HEK293 (cell line): ENCODE results near the gene WDR72.

Experiments used
- CTCF ChIA-PET: fragments of 350-600 bp; formaldehyde crosslinking; extraction: SDS; loops from one replicate; lab custom pipeline; 2021; ENCODE audit warnings: antibody characterized with exemption; lab: Yijun Ruan, JAX
- POLR2A ChIA-PET: fragments of 300-600 bp; formaldehyde crosslinking; extraction: SDS; loops from one replicate; lab custom pipeline; 2020; ENCODE audit warnings: antibody characterized with exemption, inconsistent platforms; lab: Yijun Ruan, JAX
- H3K27ac ChIP-seq: fragments of 200-500 bp; sonication (Bioruptor generic); 2 replicates; pipeline ENCODE4 v1.5.1; 2014; ENCODE audit warnings: low read depth, low read length, control low read depth, inconsistent platforms; ENCODE audit errors: extremely low read depth
- H3K36me3 ChIP-seq, 2 experiments: fragments of 200-500 bp in 1 of 2; sonication (Bioruptor generic) in 1 of 2; 1 replicate in 1 of 2; 2 replicates in 1 of 2; pipeline ENCODE4 v1.5.1; 2014 to 2017; ENCODE audit warnings: inconsistent platforms in 2 of 2, low read length in 2 of 2; ENCODE audit not compliant: control insufficient read depth in 2 of 2, insufficient read depth in 1 of 2
- H3K4me1 ChIP-seq: fragments of 200-500 bp; sonication (Bioruptor generic); 2 replicates; pipeline ENCODE4 v1.5.1; 2014; ENCODE audit warnings: mild to moderate bottlenecking, low read length, inconsistent platforms; ENCODE audit not compliant: control insufficient read depth, insufficient read depth
- H3K4me3 ChIP-seq: 2 replicates; pipeline ENCODE4 v1.5.1; 2011; ENCODE audit warnings: low read depth, mild to moderate bottlenecking, control low read depth, low read length, moderate library complexity
- H3K9me3 ChIP-seq: fragments of 200-500 bp; sonication (Bioruptor generic); 2 replicates; pipeline ENCODE4 v1.5.1; 2014; ENCODE audit warnings: low read depth, low read length, inconsistent platforms; ENCODE audit not compliant: control insufficient read depth, insufficient read depth
- HOXC10 ChIP-seq: sonication (generic); formaldehyde crosslinking; IDR thresholded peaks from 2 replicates; pipeline ENCODE4 v1.8.1; 2023; ENCODE audit warnings: mild to moderate bottlenecking, missing genetic modification reagents
- HOXD13 ChIP-seq: sonication (generic); formaldehyde crosslinking; IDR thresholded peaks from 2 replicates; pipeline ENCODE4 v1.8.0; 2022; ENCODE audit warnings: missing genetic modification reagents, borderline replicate concordance
- KLF16 ChIP-seq: fragments of 450-650 bp; formaldehyde crosslinking; IDR thresholded peaks from 2 replicates; pipeline ENCODE4 v1.5.1; 2017; ENCODE audit warnings: missing biosample characterization, missing genetic modification characterization
- MYNN ChIP-seq: fragments of 450-650 bp; formaldehyde crosslinking; IDR thresholded peaks from 2 replicates; pipeline ENCODE4 v1.5.1; 2016; ENCODE audit warnings: missing biosample characterization, missing genetic modification characterization, borderline replicate concordance
- OSR2 ChIP-seq: fragments of 450-650 bp; formaldehyde crosslinking; IDR thresholded peaks from 2 replicates; pipeline ENCODE4 v1.5.1; 2016; ENCODE audit warnings: missing biosample characterization, missing genetic modification characterization
- WT1 ChIP-seq: fragments of 450-650 bp; formaldehyde crosslinking; IDR thresholded peaks from 2 replicates; pipeline ENCODE4 v1.5.1; 2016; ENCODE audit warnings: missing biosample characterization, missing genetic modification characterization
- ZBTB17 ChIP-seq: fragments of 450-650 bp; formaldehyde crosslinking; IDR thresholded peaks from 2 replicates; pipeline ENCODE4 v1.5.1; 2016; ENCODE audit warnings: missing biosample characterization, missing genetic modification characterization
- ZBTB21 ChIP-seq: fragments of 450-650 bp; formaldehyde crosslinking; IDR thresholded peaks from 2 replicates; pipeline ENCODE4 v1.5.1; 2017; ENCODE audit warnings: missing biosample characterization, missing genetic modification characterization
- ZBTB48 ChIP-seq: fragments of 450-650 bp; formaldehyde crosslinking; IDR thresholded peaks from 2 replicates; pipeline ENCODE4 v1.5.1; 2016; ENCODE audit warnings: missing biosample characterization, missing genetic modification characterization
- ZNF155 ChIP-seq: fragments of 450-650 bp; formaldehyde crosslinking; IDR thresholded peaks from 2 replicates; pipeline ENCODE4 v1.5.1; 2016; ENCODE audit warnings: missing biosample characterization, missing genetic modification characterization
- ZNF175 ChIP-seq: fragments of 450-650 bp; formaldehyde crosslinking; IDR thresholded peaks from 2 replicates; pipeline ENCODE4 v1.5.1; 2016; ENCODE audit warnings: missing biosample characterization, missing genetic modification characterization
- ZNF292 ChIP-seq: fragments of 450-650 bp; formaldehyde crosslinking; IDR thresholded peaks from 2 replicates; pipeline ENCODE4 v1.5.1; 2016; ENCODE audit warnings: low read depth, missing biosample characterization, missing genetic modification characterization, borderline replicate concordance
- ZNF394 ChIP-seq: fragments of 450-650 bp; formaldehyde crosslinking; IDR thresholded peaks from 2 replicates; pipeline ENCODE4 v1.5.1; 2016; ENCODE audit warnings: missing biosample characterization, missing genetic modification characterization, mild to moderate bottlenecking, moderate library complexity, borderline replicate concordance
- ZNF416 ChIP-seq: fragments of 450-650 bp; formaldehyde crosslinking; IDR thresholded peaks from 2 replicates; pipeline ENCODE4 v1.5.1; 2016; ENCODE audit warnings: missing biosample characterization, missing genetic modification characterization
- ZNF433 ChIP-seq: fragments of 450-650 bp; formaldehyde crosslinking; IDR thresholded peaks from 2 replicates; pipeline ENCODE4 v1.5.1; 2016; ENCODE audit warnings: missing biosample characterization, missing genetic modification characterization, low read depth
- ZNF473 ChIP-seq: fragments of 450-650 bp; formaldehyde crosslinking; IDR thresholded peaks from 2 replicates; pipeline ENCODE4 v1.5.1; 2017; ENCODE audit warnings: missing biosample characterization, missing genetic modification characterization
- ZNF521 ChIP-seq: fragments of 450-650 bp; formaldehyde crosslinking; IDR thresholded peaks from 2 replicates; pipeline ENCODE4 v1.5.1; 2017; ENCODE audit warnings: missing biosample characterization, mild to moderate bottlenecking, missing genetic modification characterization
- ZNF571 ChIP-seq: fragments of 450-650 bp; formaldehyde crosslinking; IDR thresholded peaks from 2 replicates; pipeline ENCODE4 v1.5.0; 2017; ENCODE audit warnings: missing biosample characterization, missing genetic modification characterization
- ZNF626 ChIP-seq: fragments of 450-650 bp; sonication (Bioruptor Pico); formaldehyde crosslinking; IDR thresholded peaks from 2 replicates; pipeline ENCODE4 v1.5.1; 2018; ENCODE audit warnings: missing biosample characterization, missing genetic modification characterization, inconsistent platforms
- ZNF629 ChIP-seq: fragments of 450-650 bp; formaldehyde crosslinking; IDR thresholded peaks from 2 replicates; pipeline ENCODE4 v1.5.1; 2017; ENCODE audit warnings: missing biosample characterization, missing genetic modification characterization
- ZNF670 ChIP-seq: fragments of 450-650 bp; formaldehyde crosslinking; IDR thresholded peaks from 2 replicates; pipeline ENCODE4 v1.5.1; 2016; ENCODE audit warnings: missing biosample characterization, missing genetic modification characterization, low read depth
- TF ChIP-seq, protein P1 (sequence below): fragments of 450-650 bp; formaldehyde crosslinking; IDR thresholded peaks from 2 replicates; pipeline ENCODE4 v1.5.1; 2016; ENCODE audit warnings: missing biosample characterization, missing genetic modification characterization
- TF ChIP-seq, protein P2 (sequence below): fragments of 450-650 bp; formaldehyde crosslinking; IDR thresholded peaks from 2 replicates; pipeline ENCODE4 v1.5.1; 2016; ENCODE audit warnings: missing biosample characterization, missing genetic modification characterization
- TF ChIP-seq, protein P3 (sequence below): fragments of 450-650 bp; formaldehyde crosslinking; IDR thresholded peaks from 2 replicates; pipeline ENCODE4 v1.5.1; 2016; ENCODE audit warnings: missing biosample characterization, missing genetic modification characterization
- TF ChIP-seq, protein P4 (sequence below): fragments of 450-650 bp; formaldehyde crosslinking; IDR thresholded peaks from 2 replicates; pipeline ENCODE4 v1.5.1; 2017; ENCODE audit warnings: missing biosample characterization, missing genetic modification characterization

WDR72 gene

DNA sequence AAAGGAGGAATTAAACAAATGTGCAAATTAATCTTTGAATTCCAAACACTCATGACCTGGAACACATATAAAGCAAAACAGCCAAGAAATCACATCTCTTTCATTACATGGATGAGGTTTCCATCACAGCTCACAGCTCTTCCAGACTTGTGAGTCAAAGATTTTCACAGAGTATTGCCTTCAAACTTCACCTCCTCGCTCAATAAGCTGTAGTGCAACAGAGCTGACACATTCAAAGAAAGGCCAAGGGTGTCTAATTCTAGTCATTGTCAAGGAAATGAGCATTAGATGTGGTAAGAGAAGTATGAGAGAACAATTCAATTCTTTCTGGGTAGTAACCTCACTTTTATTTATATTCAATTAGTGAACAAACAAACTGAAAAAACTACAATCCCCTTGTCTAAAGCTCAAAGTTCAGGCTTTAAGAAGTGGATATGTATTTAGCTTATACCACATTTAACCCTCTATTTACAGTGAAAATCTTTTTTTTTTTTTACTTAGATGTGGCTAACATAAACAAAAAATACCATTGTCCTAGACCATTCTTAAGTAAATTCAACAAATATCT lies 11.9 kb downstream of the WDR72 start:
- TF ChIP-seq WT1 (tag by site-specific recombination) = no peak
- TF ChIP-seq, protein P1, sequence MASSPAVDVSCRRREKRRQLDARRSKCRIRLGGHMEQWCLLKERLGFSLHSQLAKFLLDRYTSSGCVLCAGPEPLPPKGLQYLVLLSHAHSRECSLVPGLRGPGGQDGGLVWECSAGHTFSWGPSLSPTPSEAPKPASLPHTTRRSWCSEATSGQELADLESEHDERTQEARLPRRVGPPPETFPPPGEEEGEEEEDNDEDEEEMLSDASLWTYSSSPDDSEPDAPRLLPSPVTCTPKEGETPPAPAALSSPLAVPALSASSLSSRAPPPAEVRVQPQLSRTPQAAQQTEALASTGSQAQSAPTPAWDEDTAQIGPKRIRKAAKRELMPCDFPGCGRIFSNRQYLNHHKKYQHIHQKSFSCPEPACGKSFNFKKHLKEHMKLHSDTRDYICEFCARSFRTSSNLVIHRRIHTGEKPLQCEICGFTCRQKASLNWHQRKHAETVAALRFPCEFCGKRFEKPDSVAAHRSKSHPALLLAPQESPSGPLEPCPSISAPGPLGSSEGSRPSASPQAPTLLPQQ (tag by site-specific recombination) = no peak
- TF ChIP-seq ZNF394 (tag by site-specific recombination) = no peak
- TF ChIP-seq OSR2 (tag by site-specific recombination) = no peak
- no peak for TF ChIP-seq HOXC10 (CRISPR knock-in tag)
- TF ChIP-seq MYNN = no peak
- no peak for TF ChIP-seq ZNF670 (tag by site-specific recombination)
- no peak for TF ChIP-seq ZNF175 (tag by site-specific recombination)
- TF ChIP-seq ZNF629 (tag by site-specific recombination) = no peak
- no peak for TF ChIP-seq ZBTB17 (tag by site-specific recombination)
- no peak for TF ChIP-seq ZBTB21 (tag by site-specific recombination)
- TF ChIP-seq ZNF292 (tag by site-specific recombination) = no peak
- no peak for TF ChIP-seq ZNF416 (tag by site-specific recombination)
- TF ChIP-seq ZNF433 (tag by site-specific recombination) = no peak
- TF ChIP-seq, protein P2, sequence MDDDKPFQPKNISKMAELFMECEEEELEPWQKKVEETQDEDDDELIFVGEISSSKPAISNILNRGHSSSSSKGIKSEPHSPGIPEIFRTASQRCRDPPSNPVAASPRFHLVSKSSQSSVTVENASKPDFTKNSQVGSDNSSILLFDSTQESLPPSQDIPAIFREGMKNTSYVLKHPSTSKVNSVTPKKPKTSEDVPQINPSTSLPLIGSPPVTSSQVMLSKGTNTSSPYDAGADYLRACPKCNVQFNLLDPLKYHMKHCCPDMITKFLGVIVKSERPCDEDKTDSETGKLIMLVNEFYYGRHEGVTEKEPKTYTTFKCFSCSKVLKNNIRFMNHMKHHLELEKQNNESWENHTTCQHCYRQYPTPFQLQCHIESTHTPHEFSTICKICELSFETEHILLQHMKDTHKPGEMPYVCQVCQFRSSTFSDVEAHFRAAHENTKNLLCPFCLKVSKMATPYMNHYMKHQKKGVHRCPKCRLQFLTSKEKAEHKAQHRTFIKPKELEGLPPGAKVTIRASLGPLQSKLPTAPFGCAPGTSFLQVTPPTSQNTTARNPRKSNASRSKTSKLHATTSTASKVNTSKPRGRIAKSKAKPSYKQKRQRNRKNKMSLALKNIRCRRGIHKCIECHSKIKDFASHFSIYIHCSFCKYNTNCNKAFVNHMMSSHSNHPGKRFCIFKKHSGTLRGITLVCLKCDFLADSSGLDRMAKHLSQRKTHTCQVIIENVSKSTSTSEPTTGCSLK = no peak
- no peak for TF ChIP-seq ZBTB48 (tag by site-specific recombination)
- TF ChIP-seq, protein P3, sequence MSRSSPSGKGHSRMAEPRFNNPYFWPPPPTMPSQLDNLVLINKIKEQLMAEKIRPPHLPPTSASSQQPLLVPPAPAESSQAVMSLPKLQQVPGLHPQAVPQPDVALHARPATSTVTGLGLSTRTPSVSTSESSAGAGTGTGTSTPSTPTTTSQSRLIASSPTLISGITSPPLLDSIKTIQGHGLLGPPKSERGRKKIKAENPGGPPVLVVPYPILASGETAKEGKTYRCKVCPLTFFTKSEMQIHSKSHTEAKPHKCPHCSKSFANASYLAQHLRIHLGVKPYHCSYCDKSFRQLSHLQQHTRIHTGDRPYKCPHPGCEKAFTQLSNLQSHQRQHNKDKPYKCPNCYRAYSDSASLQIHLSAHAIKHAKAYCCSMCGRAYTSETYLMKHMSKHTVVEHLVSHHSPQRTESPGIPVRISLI = no peak
- no peak for TF ChIP-seq ZNF521 (tag by site-specific recombination)
- TF ChIP-seq, all 188 proteins: peak for 0
- CTCF ChIA-PET = interaction anchor here (0.6 kb wide), 1 partner anchor 101 kb away, joined by 3 read pairs; no protein-coding TSS in a partner anchor
- H3K4me1 ChIP-seq = no peaks in the 10 kb centered on the region
- no peak overlapping the region for H3K4me3 ChIP-seq
- H3K27ac ChIP-seq = no peak overlapping the region
- POLR2A ChIA-PET = no interaction called here
- no peaks in the 10 kb centered on the region for H3K36me3 ChIP-seq
- no peaks in the 10 kb centered on the region for H3K9me3 ChIP-seq

DNA sequence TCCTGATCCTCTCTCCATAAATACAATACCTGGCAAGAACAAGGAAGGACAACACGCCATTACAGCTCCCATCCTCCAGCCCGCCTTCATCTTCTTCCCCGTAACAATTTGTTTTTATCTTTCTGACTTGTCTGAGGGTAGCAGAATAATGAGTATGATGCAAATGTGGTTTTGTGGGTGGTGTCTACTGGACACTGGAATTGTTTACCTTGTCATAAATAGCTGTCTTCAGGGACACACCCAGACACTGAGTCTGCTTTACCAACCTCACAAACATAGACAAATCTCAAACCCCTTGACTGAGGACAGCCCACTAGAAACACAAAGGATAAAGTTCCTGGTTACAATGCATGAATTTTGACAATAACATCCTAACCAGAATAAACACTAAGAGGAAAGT lies 13.4 kb downstream of the WDR72 start:
- CTCF ChIA-PET = interaction anchor here (0.6 kb wide), 1 partner anchor 49 kb away, joined by 3 read pairs; no protein-coding TSS in a partner anchor
- H3K9me3 ChIP-seq = no peaks in the 10 kb centered on the region
- no peaks in the 10 kb centered on the region for H3K4me1 ChIP-seq
- no peaks in the 10 kb centered on the region for H3K36me3 ChIP-seq
- no peak overlapping the region for H3K27ac ChIP-seq
- H3K4me3 ChIP-seq = no peak overlapping the region
- POLR2A ChIA-PET = no interaction called here
- TF ChIP-seq KLF16 = no peak

DNA sequence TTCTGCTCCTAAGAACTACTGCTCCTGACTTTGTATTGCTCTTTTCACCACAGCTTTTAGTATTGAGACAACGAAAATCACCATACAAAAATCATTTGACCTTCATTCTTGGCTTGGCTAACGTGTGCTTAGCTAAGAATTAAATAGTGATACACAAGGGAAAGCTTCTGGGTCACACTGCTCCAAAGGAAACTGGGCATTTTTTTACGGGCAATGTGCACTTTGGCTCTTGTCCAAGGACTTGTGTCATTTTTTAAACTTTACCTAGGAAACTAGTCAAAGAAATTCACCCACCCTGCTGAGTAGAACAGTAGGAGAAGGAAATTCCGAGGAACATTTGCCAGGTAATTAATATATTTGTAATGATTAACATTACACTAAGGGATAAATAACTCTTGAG lies 19.8 kb downstream of the WDR72 start:
- no peak overlapping the region for H3K4me3 ChIP-seq
- no peaks in the 10 kb centered on the region for H3K36me3 ChIP-seq
- CTCF ChIA-PET = no interaction called here
- no peak for TF ChIP-seq ZNF433 (tag by site-specific recombination)
- TF ChIP-seq, protein P4, sequence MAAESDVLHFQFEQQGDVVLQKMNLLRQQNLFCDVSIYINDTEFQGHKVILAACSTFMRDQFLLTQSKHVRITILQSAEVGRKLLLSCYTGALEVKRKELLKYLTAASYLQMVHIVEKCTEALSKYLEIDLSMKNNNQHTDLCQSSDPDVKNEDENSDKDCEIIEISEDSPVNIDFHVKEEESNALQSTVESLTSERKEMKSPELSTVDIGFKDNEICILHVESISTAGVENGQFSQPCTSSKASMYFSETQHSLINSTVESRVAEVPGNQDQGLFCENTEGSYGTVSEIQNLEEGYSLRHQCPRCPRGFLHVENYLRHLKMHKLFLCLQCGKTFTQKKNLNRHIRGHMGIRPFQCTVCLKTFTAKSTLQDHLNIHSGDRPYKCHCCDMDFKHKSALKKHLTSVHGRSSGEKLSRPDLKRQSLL (tag by site-specific recombination) = no peak
- TF ChIP-seq ZNF626 = no peak
- TF ChIP-seq ZNF155 = no peak
- no peak for TF ChIP-seq HOXD13 (CRISPR knock-in tag)
- no peak for TF ChIP-seq ZNF473 (tag by site-specific recombination)
- TF ChIP-seq ZNF571 (tag by site-specific recombination) = no peak
- H3K4me1 ChIP-seq = no peaks in the 10 kb centered on the region
- POLR2A ChIA-PET = no interaction called here
- H3K9me3 ChIP-seq = no peaks in the 10 kb centered on the region
- no peak overlapping the region for H3K27ac ChIP-seq
